Tongue (tissue), 2 donors: ENCODE measurements around the gene ACSL1. TPM values are rescaled to one million over a fixed set of nuclear protein-coding genes. Genes with fewer than 3 reads are reported as not detected.
A peak's percentile ranks its signal among the peaks of the same experiment; 100 is the strongest.

ENCODE experiments used
- DNase-seq: peaks from one replicate; pipeline ENCODE4 v3.0.0-alpha.2; 2015
- total RNA-seq: library from RNA; depleted of rRNA; stranded (reverse); fragments of >200 nt; gene quantifications from one replicate; pipeline ENCODE4 v1.2.3, GENCODE V29; 2014

The ACSL1 gene
- total RNA-seq, 1 donor from 2014 or later: 78.9 TPM

DNA sequence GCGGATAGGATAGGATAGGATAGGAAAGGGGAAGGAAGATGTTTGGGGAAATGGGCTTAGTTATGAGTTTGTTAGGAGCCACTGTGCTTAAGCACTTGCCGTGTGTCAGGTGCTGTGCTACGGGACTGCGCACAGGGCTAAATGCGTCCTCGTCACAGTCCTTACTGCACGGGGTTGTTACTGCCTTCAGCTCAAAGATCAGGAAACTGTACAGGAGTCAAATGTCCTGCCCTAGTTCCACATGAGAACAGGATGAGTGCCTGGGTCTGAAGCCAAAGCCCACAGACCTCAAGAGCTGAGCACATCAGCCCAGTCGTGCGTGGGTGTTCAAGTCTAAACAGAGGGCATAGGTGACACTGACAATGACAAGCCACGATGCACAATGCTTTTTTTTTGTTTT lies 15.0 kb downstream of the ACSL1 start:
- no peak for DNase-seq

DNA sequence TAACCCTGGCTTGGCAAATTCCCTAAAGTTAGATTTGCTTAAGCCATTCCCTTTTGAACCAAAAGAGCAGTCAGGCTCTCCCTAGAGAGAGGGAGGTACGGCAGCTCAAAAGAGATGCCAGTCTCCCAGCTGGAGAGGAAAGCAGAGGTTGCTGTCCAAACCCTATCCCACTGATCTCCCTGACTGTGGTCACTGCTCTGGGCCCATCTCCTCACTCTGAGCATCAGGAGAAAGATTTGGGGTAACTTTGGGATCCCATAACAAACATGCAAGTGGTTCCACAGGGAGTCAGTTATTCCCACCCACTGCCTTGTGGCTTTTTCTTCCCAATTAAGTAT lies 17.1 kb downstream of the ACSL1 start:
- no peak for DNase-seq

DNA sequence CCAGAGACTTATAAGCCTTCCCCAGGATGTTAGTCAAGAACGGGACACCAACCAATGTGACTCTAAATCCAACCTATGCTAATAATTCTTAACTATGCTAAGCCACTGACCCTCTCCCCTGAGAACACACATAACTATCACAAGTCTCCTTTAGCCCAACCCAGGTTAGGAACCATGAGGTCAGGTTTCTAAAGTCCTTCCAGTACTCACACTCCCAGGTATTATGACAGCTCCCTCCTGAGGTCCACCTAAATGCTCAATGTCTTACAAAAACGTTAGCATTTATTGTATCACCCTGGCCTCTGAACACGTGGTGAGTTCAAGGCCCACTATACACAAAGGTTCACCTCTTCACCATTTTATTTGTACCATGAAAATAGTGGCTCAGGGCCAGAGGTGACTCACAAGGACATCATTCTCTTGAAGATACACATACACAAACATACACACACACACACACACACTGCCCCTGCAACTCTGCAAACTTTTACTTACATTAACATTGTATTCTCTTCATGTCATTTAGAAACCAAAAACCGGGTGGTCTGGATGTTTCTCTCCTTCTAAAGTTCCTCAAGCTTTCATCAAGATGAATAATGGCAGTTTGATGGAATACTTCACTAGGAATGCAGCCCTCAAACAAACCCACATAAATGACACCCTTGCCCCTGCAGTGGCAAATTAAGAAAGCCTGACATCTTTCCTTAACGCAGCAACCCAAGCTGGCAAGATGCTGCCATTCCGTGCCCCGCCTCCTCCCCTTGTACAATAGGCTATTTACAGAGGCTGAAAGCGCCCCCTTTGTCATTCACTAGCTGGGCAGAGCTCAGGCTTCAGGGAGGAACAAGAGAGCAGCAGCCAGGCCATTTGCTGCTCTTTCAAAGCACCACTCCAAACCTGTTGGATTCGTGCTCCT lies 17.7 kb downstream of the ACSL1 start:
- peak; percentile 68 for DNase-seq

DNA sequence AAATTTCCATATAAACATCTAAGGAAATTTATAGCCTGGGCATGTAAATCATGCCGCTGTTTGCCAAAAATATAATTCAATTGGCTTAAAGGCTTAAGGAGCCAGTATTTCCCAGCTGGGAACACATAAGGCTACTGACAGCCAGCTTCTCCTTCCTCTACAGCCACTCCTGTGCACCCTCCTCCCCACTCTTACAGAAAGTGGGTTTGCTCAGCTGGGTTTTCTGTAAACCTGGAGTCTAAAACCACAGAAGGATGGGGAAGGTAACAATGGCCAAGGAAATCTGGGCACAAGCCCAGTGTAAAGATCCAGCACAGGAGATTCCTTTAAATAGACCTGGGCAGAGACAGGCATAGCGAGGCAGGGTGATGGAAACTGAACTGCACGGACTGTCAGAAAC lies 18.5 kb downstream of the ACSL1 start:
- no peak for DNase-seq

DNA sequence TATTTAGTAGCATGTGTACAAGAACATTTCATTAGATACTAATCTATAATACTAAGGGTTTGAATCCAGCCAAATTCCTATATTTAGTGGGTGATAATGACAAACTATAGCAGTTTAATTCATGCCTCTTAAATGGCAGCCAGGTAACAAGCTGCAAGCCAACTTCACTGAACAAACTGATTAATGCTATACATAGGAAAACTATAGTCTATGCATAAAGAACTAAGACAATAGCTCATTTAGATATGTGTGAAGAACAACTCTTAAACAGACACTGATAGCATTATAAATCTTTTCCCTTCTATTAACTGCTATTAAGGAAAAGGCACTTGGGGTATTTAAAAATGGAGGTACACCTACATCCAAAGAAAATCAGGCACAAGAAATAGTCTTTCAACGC lies 19.1 kb downstream of the ACSL1 start:
- DNase-seq: no peak

DNA sequence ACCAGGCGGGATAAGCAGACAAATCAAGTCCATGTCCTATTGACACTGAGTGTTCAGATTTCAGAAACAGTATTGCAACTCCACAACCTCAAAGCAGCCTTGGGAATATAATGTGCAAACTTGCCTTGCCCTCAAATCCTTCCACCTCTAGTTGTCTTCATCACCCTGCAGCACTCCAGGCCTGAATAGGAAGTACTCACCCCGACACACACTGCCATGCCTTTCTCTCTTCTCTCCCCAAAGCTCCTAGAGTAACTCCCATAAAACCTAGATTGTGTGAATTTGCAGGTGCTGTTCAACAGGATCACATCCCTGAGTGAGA lies 19.6 kb downstream of the ACSL1 start:
- no peak for DNase-seq

DNA sequence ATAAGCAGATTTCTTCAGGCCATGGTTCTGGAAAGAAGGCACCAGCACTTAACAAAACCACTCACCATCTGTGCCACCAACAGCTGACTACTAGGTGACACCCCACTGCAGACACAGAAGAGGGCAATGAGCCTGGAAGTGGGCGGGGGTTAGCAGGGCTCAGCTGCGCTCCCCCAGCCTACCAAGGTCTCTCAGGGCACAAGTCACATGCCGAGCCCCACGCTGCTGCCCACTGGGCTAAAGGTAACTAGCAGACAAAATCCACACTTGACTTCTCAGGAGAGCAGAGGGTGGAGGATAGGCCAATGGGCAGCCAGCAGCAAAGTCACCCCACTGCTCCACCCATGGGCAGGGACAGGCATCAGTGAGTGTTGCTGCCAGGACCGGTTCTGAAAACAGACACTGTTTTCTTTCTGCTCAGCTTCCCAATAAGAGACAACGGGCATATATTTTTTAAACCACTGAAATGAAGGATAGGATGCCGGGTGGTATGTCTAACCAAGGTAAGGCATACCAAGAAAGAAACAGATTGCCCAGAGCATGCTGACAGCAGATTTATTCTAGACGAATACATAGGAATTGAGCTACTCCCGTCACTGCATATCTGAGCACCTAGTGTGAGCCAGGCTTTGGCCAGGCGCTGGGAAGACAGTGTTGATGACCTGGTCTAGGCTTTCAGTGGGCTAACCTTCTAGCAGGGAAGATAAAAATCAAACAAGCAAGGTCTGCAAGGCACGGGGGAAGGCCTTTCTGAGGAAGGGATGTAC lies 20.1 kb downstream of the ACSL1 start:
- peak; percentile 75 for DNase-seq

DNA sequence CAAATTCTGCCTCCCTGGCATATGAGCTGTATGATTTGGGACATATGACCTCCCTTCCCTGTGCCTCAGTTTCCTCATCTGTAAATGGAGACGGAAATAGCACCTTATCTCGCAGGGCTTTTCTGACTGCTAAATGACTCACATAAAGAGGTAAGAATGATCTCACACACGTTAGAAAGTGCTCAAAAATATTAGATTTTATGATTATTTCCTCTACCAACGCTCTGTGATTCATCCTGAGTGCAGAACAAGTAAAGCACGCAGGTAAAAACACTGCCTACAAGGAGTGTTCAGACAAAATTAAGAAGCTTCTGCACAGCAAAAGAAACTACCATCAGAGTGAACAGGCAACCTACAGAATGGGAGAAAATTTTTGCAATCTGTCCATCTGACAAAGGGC lies 21.1 kb downstream of the ACSL1 start:
- DNase-seq: no peak

DNA sequence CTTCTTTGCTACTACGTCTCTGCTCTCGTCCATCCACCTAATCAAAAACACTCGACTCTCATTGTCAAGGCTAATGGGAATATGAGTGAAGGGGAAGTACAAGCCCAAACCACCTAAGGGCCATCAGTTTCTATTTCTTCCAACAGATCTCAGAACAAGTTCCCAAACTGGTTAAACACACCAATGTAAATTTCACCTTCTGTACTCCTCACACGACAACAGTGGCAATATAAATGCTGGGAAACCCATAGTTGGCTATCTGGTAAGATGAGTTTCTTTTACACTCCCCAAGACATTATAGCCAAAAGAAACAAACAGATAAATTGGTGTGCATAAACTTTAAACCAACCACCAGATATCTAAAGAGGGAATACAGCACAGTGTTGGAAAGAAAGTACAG lies 21.9 kb downstream of the ACSL1 start:
- DNase-seq: no peak

DNA sequence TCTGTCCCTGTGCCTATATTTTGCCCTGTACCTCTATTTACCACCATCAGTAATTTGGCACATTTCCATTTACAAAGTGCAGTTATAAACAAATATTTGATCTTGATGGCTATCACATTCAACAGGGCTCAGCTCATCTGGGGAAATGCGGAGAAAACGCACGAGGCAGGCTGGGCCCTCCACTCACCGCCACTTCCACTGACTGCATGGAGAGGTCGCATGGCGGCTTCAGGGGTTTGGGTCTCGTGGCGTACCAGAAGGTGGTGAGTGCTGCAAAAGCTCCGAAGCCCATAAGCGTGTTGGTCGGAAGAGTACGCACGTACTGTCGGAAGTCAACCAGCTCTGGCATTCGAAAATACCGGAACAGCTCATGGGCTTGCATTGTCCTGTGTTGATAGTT lies 22.6 kb downstream of the ACSL1 start:
- no peak for DNase-seq

DNA sequence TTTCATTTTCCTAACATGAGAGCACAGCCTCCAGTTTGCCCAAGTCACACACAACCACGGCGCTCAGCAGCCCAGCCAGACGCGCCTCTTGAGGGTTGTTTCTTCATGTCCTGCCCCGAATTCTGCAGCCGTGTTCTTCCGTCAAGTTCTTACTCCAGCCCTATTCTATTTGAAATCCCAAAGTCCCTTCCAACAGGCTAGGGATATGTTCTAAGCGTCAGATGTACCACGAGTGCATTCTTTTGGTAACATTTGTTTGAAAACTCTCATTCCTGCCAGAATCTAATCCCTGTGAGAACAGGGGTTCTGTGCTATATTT lies 23.1 kb downstream of the ACSL1 start:
- DNase-seq: peak; percentile 61

DNA sequence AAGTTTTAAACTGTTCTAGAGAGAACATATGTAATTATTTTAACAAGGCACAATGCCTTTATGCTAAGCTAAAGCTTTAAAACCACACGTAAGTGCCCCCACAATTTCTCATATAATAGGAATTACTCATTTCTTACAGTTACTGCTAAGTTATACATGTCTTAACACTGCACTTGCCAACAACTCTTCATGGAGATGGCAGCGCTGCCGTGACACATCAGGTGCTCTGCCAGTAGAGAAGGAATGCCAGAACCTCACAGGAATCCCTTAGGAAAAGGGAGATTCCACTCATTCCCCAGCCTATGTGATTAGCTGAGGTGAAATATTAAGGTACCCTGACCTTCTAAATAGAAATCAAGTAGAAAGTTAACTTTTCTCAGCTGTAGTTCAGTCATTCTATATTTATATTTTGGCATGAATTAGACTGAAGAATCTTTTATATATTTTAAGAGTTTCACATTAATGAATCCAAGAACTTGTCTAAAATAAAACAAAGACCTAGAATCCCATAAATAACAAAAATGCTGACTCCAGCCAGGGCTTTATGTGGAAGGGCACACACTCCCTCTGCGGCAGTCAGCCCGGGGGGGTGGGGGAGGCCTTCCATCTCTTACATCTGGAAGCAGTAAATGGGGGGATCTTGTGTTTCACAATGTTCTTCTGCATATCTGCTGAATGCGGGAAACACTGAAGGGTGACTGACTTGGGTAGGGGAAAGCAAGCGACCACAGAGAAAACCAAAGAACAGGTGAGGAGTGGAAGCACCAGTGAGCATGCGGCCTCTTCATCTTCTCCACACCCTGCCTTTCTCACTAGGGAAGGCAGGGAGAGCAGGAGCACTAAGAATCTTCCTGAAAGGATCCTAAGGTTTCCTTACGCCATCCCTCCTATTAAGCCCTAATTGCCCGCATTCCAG lies 23.7 kb downstream of the ACSL1 start:
- DNase-seq: peak; percentile 54

DNA sequence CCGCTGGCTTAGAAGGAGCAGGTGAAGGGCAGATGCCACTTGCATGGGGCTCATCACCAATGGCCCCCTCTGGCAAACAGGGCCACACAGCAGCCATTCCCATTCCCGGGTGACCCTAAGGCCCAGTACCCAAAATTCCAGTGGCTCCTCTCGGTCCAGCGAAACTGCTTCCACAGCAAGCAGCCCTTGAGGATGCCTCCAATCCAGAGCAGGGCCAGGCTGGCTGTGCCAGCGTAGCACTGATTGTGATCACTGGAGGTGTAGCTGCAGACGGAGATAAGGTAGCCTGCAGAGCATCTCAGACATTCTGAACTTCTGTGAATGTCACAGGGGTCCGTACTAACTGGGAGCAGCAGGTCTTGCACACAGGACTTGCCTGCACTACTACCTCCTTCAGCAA lies 27.3 kb downstream of the ACSL1 start:
- DNase-seq: no peak

DNA sequence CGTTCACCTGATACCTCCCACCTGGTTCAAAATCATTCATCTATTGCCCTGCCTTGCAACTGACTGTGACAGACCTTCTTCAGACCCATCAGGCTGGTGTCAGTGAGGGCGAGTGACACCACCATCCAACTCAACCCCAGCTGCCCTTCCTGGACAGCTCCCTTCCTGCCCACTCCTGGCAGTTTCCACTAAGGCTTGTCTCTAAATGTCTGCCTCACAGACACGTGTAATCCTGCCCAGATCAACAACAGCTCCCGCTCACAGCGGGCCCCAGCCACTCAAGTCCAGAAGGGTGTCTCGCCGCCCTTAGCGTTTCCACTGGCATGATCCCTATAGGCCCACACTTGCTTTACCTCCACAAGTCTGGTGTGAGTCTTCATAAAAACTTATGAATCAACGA lies 28.9 kb downstream of the ACSL1 start:
- DNase-seq: no peak

DNA sequence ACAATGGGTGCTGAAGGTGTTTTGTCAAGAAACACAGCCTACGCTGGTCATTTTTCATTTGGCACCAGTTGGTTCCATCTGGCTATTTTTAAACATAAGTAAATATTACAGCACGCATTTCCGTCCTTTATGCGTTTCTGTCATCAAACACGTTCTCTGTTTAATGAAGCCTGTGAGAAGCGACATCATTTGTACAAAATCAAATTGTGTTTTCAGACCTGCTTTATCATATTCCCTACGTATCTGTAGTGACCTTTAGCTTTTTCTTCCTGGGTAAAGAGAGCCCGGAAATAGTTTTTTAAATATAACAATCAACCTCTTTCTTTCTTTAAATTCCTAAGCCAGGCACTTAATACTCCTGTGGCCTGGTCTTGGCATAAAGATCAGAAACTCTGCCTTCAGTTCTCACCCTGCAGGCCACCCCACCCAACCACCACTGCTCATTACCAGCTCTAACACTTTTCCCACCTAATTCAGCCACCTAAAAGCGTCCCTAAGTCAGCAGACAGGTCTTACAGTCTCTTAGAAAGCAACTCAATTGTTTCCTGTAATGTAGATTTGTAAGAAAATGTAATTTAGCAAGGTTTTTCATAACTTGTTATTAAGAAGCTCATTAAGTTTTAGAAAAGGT lies 30.4 kb downstream of the ACSL1 start:
- no peak for DNase-seq

DNA sequence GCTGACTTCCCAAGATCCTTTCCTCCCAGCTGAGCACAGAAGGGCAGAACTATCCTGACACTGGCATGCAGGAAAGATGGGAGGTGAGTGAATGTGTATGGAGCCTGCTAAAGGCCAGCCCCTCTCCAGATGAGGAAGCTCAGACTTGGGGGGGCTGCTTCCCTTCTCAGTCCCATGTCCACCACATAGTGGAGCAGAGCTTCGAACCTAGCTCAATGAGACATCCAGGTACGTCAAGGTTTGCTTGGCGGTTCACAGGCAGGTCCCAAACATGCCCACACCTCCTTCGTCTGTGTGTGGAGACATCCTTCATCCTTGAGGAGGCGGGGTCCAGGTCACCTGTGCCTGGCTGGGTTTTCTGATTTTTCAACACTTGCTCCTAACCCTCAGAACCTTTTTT lies 31.3 kb downstream of the ACSL1 start:
- DNase-seq: no peak

DNA sequence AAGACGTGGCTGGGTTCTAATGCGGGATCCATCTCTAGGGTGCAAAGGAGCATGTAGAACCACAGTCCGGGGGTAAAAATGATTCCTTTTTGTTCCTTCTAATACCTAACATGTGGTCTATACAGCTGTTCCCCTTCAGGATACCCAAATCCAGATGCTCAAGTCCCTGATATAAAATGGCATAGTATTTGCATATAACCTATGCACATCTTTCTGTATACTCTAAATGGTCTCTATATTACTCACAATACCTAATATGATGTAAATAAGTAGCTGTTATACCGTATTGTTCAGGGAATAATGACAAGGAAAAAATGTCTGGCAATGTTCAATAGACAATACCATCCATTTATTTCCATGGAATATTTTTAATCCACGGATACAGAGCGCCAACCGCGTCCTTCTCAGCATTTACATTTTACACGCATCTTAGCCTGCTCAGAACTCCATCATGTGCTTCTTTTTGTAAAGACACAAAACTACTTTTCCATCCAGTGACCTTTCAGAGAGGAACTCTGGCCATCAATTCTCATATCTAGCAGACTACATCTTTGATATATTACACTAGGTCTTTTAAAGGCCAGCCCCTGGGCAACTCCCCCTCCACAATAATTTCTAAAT lies 31.9 kb downstream of the ACSL1 start:
- DNase-seq: no peak

DNA sequence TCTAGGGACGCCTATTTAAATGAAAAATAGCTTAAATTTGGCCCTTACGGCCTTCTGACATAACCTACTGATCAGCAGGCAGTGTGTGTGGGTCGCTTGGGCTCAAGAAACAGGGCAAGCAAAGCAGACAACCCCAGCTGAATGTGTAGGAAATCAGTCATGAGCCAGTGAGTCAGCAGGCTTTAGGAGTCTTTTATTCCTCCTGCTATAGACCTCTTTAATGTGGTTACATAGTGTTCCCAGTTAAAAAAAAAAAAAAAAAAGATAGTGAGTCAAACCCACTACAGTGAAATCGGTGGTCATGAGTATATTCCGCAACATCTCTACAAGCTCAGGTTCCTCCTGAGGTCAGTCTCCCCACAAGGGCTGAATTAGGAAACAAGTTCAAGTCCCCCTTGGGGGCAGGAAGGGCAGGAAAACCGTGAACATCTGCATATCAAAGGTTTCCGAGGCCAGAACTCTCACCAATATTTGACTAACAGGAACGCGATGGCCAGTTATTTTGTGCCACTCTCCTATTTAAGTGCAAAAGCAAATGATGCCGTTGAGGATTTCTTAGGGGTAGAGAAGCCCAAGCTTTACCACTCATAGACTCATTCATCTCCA lies 32.7 kb downstream of the ACSL1 start:
- DNase-seq: no peak

DNA sequence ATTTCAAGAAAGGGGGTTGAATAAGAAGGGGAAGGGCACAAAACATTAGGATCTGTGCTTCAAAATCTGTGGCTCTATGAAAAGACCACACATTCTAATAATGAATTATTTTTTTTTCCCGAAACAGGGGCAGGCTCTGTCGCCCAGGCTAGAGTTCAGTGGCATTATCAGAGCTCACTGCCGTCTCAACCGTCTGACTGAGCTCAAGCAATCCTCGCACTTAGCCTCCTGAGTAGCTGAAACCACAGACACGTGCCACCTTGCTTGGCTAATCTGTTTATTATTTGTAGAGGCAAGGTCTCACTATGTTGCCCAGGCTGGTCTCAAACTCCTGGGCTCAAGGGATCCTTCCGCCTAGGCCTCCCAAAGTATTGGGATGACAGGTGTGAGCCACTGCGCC lies 33.4 kb downstream of the ACSL1 start:
- no peak for DNase-seq

DNA sequence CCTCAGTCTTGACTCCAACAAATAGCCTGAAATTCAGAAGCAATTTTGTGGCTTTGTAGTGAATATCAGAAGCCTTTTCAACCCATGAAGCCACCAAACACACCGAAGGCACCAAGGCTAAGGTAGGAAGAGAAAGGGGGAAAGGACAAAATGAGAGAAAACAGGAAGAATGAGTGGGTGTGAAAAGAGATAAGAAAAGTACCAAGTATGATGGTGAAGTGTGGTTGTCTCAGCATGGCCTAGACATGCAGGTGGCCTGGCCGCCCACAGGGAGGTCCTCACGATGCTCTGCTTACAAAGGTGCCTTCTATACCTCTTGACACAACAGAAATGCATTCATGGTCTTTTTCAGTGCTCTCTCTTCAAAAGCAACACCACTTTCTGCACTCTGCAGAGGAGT lies 34.9 kb downstream of the ACSL1 start:
- DNase-seq: no peak

DNA sequence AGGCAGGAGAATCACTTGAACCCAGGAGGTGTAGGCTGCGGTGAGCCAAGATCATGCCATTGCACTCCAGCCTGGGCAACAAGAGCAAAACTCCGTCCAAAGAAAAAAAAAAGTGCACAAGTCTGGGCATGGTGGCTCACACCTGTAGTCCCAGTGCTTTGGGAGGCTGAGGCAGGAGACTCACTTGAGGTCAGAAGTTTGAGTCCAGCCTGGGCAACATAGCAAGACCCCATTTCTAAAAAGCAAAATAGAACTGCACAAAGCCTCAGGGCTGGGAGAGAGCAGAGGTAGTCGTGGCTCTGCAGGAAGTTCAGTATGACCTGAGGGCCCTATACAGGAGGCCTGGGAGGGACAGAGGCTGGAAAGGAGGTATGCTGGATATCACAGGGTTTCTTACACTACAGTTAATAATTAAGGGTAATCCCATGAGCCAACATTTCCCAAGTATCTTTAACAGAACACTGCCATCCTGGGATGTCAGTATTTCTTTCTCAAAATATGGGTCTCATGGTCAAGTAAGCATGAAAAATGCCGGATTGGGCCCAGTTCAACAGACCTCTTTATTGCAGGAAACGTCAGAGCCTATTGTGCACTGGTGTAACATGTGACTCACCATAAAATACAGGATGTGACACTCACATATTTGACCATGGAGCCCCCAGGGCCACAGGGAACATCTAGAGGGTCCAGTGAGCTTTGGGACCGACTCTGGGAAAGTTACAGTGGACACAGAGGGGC lies 37.8 kb downstream of the ACSL1 start:
- DNase-seq: no peak
